Right hindlimb (tissue), 1 donor: ENCODE results near the gene RIPOR2.

ENCODE experiments used
- DNase-seq: peaks from one replicate; pipeline ENCODE4 v3.0.0-alpha.2; 2018

The RIPOR2 gene

GRCh38 chr6:24935366-24936152 lies at the start of gene RIPOR2:
RIPOR2 (minus strand) TSS chr6:24935960; CDS start chr6:24935898, 62 bp downstream.
- no peak for DNase-seq

- no peak for DNase-seq
Measured at GRCh38 chr6:24985323-24985722, 49.6 kb upstream of the RIPOR2 start.

GRCh38 chr6:24982231-24982630 lies 46.5 kb upstream of the RIPOR2 start:
- DNase-seq, result no peak

- DNase-seq, result no peak
Measured at GRCh38 chr6:24981386-24981760, 45.6 kb upstream of the RIPOR2 start.

GRCh38 chr6:24980507-24981385 lies 45.0 kb upstream of the RIPOR2 start:
- no peak for DNase-seq

GRCh38 chr6:24979176-24979575 lies 43.4 kb upstream of the RIPOR2 start:
- no peak for DNase-seq

GRCh38 chr6:24974182-24975171 lies 38.7 kb upstream of the RIPOR2 start:
- DNase-seq, result no peak

- DNase-seq, result no peak
Measured at GRCh38 chr6:24972311-24972958, 36.7 kb upstream of the RIPOR2 start.

GRCh38 chr6:24971067-24971466 lies 35.3 kb upstream of the RIPOR2 start:
- no peak for DNase-seq

GRCh38 chr6:24969343-24969860 lies 33.6 kb upstream of the RIPOR2 start:
- DNase-seq, result no peak

- no peak for DNase-seq
Measured at GRCh38 chr6:24968783-24969182, 33.0 kb upstream of the RIPOR2 start.

GRCh38 chr6:24967211-24967610 lies 31.5 kb upstream of the RIPOR2 start:
- no peak for DNase-seq

GRCh38 chr6:24966381-24966780 lies 30.6 kb upstream of the RIPOR2 start:
- DNase-seq, result no peak

- no peak for DNase-seq
Measured at GRCh38 chr6:24963887-24964570, 28.3 kb upstream of the RIPOR2 start.

- DNase-seq, result no peak
Measured at GRCh38 chr6:24963339-24963738, 27.6 kb upstream of the RIPOR2 start.

- no peak for DNase-seq
Measured at GRCh38 chr6:24961852-24962251, 26.1 kb upstream of the RIPOR2 start.

- no peak for DNase-seq
Measured at GRCh38 chr6:24960991-24961475, 25.3 kb upstream of the RIPOR2 start.

GRCh38 chr6:24959319-24959718 lies 23.6 kb upstream of the RIPOR2 start:
- DNase-seq, result no peak

- DNase-seq, result no peak
Measured at GRCh38 chr6:24957199-24957598, 21.4 kb upstream of the RIPOR2 start.

- DNase-seq, result no peak
Measured at GRCh38 chr6:24953726-24954125, 18.0 kb upstream of the RIPOR2 start.

GRCh38 chr6:24951811-24952299 lies 16.1 kb upstream of the RIPOR2 start:
- DNase-seq, result no peak
